HEK293 (cell line): ENCODE results near the gene BDKRB2.

ENCODE experiments used
- CTCF ChIA-PET: fragments of 350-600 bp; formaldehyde crosslinking; extraction: SDS; loops from one replicate; lab custom pipeline; 2021; ENCODE audit warnings: antibody characterized with exemption; lab: Yijun Ruan, JAX
- POLR2A ChIA-PET: fragments of 300-600 bp; formaldehyde crosslinking; extraction: SDS; loops from one replicate; lab custom pipeline; 2020; ENCODE audit warnings: antibody characterized with exemption, inconsistent platforms; lab: Yijun Ruan, JAX
- H3K27ac ChIP-seq: fragments of 200-500 bp; sonication (Bioruptor generic); 2 replicates; pipeline ENCODE4 v1.5.1; 2014; ENCODE audit warnings: low read depth, low read length, control low read depth, inconsistent platforms; ENCODE audit errors: extremely low read depth
- H3K36me3 ChIP-seq, 2 experiments: fragments of 200-500 bp in 1 of 2; sonication (Bioruptor generic) in 1 of 2; 1 replicate in 1 of 2; 2 replicates in 1 of 2; pipeline ENCODE4 v1.5.1; 2014 to 2017; ENCODE audit warnings: inconsistent platforms in 2 of 2, low read length in 2 of 2; ENCODE audit not compliant: control insufficient read depth in 2 of 2, insufficient read depth in 1 of 2
- H3K4me1 ChIP-seq: fragments of 200-500 bp; sonication (Bioruptor generic); 2 replicates; pipeline ENCODE4 v1.5.1; 2014; ENCODE audit warnings: mild to moderate bottlenecking, low read length, inconsistent platforms; ENCODE audit not compliant: control insufficient read depth, insufficient read depth
- H3K4me3 ChIP-seq: 2 replicates; pipeline ENCODE4 v1.5.1; 2011; ENCODE audit warnings: low read depth, mild to moderate bottlenecking, control low read depth, low read length, moderate library complexity
- H3K9me3 ChIP-seq: fragments of 200-500 bp; sonication (Bioruptor generic); 2 replicates; pipeline ENCODE4 v1.5.1; 2014; ENCODE audit warnings: low read depth, low read length, inconsistent platforms; ENCODE audit not compliant: control insufficient read depth, insufficient read depth
- BCL11B ChIP-seq: fragments of 450-650 bp; formaldehyde crosslinking; IDR thresholded peaks from 2 replicates; pipeline ENCODE4 v1.5.1; 2016; ENCODE audit warnings: low read depth, missing biosample characterization, missing genetic modification characterization
- GLI4 ChIP-seq: fragments of 450-650 bp; formaldehyde crosslinking; IDR thresholded peaks from 2 replicates; pipeline ENCODE4 v1.5.1; 2016; ENCODE audit warnings: missing biosample characterization, missing genetic modification characterization
- KLF1 ChIP-seq: fragments of 450-650 bp; formaldehyde crosslinking; IDR thresholded peaks from 2 replicates; pipeline ENCODE4 v1.5.1; 2016; ENCODE audit warnings: missing biosample characterization, missing genetic modification characterization
- KLF16 ChIP-seq: fragments of 450-650 bp; formaldehyde crosslinking; IDR thresholded peaks from 2 replicates; pipeline ENCODE4 v1.5.1; 2017; ENCODE audit warnings: missing biosample characterization, missing genetic modification characterization
- MEIS1 ChIP-seq: sonication (generic); formaldehyde crosslinking; IDR thresholded peaks from 2 replicates; pipeline ENCODE4 v1.8.1; 2022; ENCODE audit warnings: missing genetic modification reagents, mild to moderate bottlenecking, borderline replicate concordance
- SCRT2 ChIP-seq: fragments of 450-650 bp; formaldehyde crosslinking; IDR thresholded peaks from 2 replicates; pipeline ENCODE4 v1.5.1; 2016; ENCODE audit warnings: missing biosample characterization, missing genetic modification characterization
- SP7 ChIP-seq: fragments of 450-650 bp; formaldehyde crosslinking; IDR thresholded peaks from 2 replicates; pipeline ENCODE4 v1.5.1; 2016; ENCODE audit warnings: missing biosample characterization, missing genetic modification characterization
- YY2 ChIP-seq: fragments of 450-650 bp; formaldehyde crosslinking; IDR thresholded peaks from 2 replicates; pipeline ENCODE4 v1.5.1; 2016; ENCODE audit warnings: missing biosample characterization, missing genetic modification characterization
- ZBTB48 ChIP-seq: fragments of 450-650 bp; formaldehyde crosslinking; IDR thresholded peaks from 2 replicates; pipeline ENCODE4 v1.5.1; 2016; ENCODE audit warnings: missing biosample characterization, missing genetic modification characterization
- ZBTB8A ChIP-seq: fragments of 450-650 bp; formaldehyde crosslinking; IDR thresholded peaks from 2 replicates; pipeline ENCODE4 v1.5.1; 2016; ENCODE audit warnings: missing biosample characterization, missing genetic modification characterization
- ZFHX2 ChIP-seq: fragments of 450-650 bp; formaldehyde crosslinking; conservative IDR thresholded peaks from 2 replicates; pipeline ENCODE4 v1.5.1; 2016; ENCODE audit warnings: missing biosample characterization, missing genetic modification characterization
- ZFP3 ChIP-seq: fragments of 450-650 bp; formaldehyde crosslinking; IDR thresholded peaks from 2 replicates; pipeline ENCODE4 v1.5.1; 2016; ENCODE audit warnings: low read depth, missing biosample characterization, missing genetic modification characterization
- ZNF146 ChIP-seq: fragments of 450-650 bp; formaldehyde crosslinking; IDR thresholded peaks from 2 replicates; pipeline ENCODE4 v1.5.1; 2016; ENCODE audit warnings: missing biosample characterization, missing genetic modification characterization
- ZNF292 ChIP-seq: fragments of 450-650 bp; formaldehyde crosslinking; IDR thresholded peaks from 2 replicates; pipeline ENCODE4 v1.5.1; 2016; ENCODE audit warnings: low read depth, missing biosample characterization, missing genetic modification characterization, borderline replicate concordance
- ZNF335 ChIP-seq: fragments of 450-650 bp; formaldehyde crosslinking; conservative IDR thresholded peaks from 2 replicates; pipeline ENCODE4 v1.5.1; 2016; ENCODE audit warnings: missing biosample characterization, missing genetic modification characterization
- ZNF350 ChIP-seq: fragments of 450-650 bp; formaldehyde crosslinking; IDR thresholded peaks from 2 replicates; pipeline ENCODE4 v1.5.0; 2017; ENCODE audit warnings: missing biosample characterization, mild to moderate bottlenecking, missing genetic modification characterization
- ZNF37A ChIP-seq: fragments of 450-650 bp; IDR thresholded peaks from 2 replicates; pipeline ENCODE4 v1.5.1; 2018; ENCODE audit warnings: missing biosample characterization, missing genetic modification characterization
- ZNF404 ChIP-seq: fragments of 450-650 bp; formaldehyde crosslinking; IDR thresholded peaks from 2 replicates; pipeline ENCODE4 v1.5.1; 2017; ENCODE audit warnings: missing biosample characterization, missing genetic modification characterization
- ZNF423 ChIP-seq: fragments of 450-650 bp; formaldehyde crosslinking; IDR thresholded peaks from 2 replicates; pipeline ENCODE4 v1.5.1; 2016; ENCODE audit warnings: missing biosample characterization, missing genetic modification characterization
- ZNF521 ChIP-seq: fragments of 450-650 bp; formaldehyde crosslinking; IDR thresholded peaks from 2 replicates; pipeline ENCODE4 v1.5.1; 2017; ENCODE audit warnings: missing biosample characterization, mild to moderate bottlenecking, missing genetic modification characterization
- ZNF529 ChIP-seq: fragments of 450-650 bp; formaldehyde crosslinking; IDR thresholded peaks from 2 replicates; pipeline ENCODE4 v1.5.1; 2017; ENCODE audit warnings: missing genetic modification characterization, missing biosample characterization; ENCODE audit not compliant: insufficient replicate concordance
- ZNF596 ChIP-seq: fragments of 450-650 bp; IDR thresholded peaks from 2 replicates; pipeline ENCODE4 v1.5.0; 2018; ENCODE audit warnings: missing biosample characterization, mild to moderate bottlenecking, missing genetic modification characterization, moderate library complexity
- ZNF600 ChIP-seq: fragments of 450-650 bp; formaldehyde crosslinking; IDR thresholded peaks from 2 replicates; pipeline ENCODE4 v1.5.1; 2016; ENCODE audit warnings: missing biosample characterization, missing genetic modification characterization
- ZNF785 ChIP-seq: fragments of 450-650 bp; formaldehyde crosslinking; IDR thresholded peaks from 2 replicates; pipeline ENCODE4 v1.5.1; 2016; ENCODE audit warnings: missing biosample characterization, missing genetic modification characterization
- TF ChIP-seq, protein P1 (sequence below): fragments of 450-650 bp; formaldehyde crosslinking; IDR thresholded peaks from 2 replicates; pipeline ENCODE4 v1.5.1; 2017; ENCODE audit warnings: missing biosample characterization, missing genetic modification characterization
- TF ChIP-seq, protein P2 (sequence below): fragments of 450-650 bp; formaldehyde crosslinking; IDR thresholded peaks from 2 replicates; pipeline ENCODE4 v1.5.1; 2016; ENCODE audit warnings: missing biosample characterization, missing genetic modification characterization, borderline replicate concordance
- TF ChIP-seq, protein P3 (sequence below): fragments of 450-650 bp; formaldehyde crosslinking; IDR thresholded peaks from 2 replicates; pipeline ENCODE4 v1.5.1; 2017; ENCODE audit warnings: missing biosample characterization, mild to moderate bottlenecking, missing genetic modification characterization, moderate library complexity

BDKRB2 gene

GRCh38 chr14:96207686-96208085, 3.0 kb downstream of the BDKRB2 start:
- no peaks in the 10 kb centered on the region for H3K36me3 ChIP-seq
- H3K4me1 ChIP-seq: no peaks in the 10 kb centered on the region; the same call in 1 of the 2 replicates
- no peak overlapping the region for H3K27ac ChIP-seq
- no peak overlapping the region for H3K4me3 ChIP-seq
- CTCF ChIA-PET: interaction anchor here (1.2 kb wide), 1 partner anchor 107 kb away, joined by 5 read pairs; no protein-coding TSS in a partner anchor
- TF ChIP-seq ZNF350: no peak
- no peak for TF ChIP-seq KLF16
- TF ChIP-seq YY2 (tag by site-specific recombination): no peak
- no peak for TF ChIP-seq MEIS1 (CRISPR knock-in tag)
- no peak for TF ChIP-seq KLF1 (tag by site-specific recombination)
- no peak for TF ChIP-seq GLI4 (tag by site-specific recombination)
- no peak for TF ChIP-seq ZNF521 (tag by site-specific recombination)
- no peak for TF ChIP-seq ZNF335 (tag by site-specific recombination)
- TF ChIP-seq ZNF596 (tag by site-specific recombination): no peak
- TF ChIP-seq, protein P1, sequence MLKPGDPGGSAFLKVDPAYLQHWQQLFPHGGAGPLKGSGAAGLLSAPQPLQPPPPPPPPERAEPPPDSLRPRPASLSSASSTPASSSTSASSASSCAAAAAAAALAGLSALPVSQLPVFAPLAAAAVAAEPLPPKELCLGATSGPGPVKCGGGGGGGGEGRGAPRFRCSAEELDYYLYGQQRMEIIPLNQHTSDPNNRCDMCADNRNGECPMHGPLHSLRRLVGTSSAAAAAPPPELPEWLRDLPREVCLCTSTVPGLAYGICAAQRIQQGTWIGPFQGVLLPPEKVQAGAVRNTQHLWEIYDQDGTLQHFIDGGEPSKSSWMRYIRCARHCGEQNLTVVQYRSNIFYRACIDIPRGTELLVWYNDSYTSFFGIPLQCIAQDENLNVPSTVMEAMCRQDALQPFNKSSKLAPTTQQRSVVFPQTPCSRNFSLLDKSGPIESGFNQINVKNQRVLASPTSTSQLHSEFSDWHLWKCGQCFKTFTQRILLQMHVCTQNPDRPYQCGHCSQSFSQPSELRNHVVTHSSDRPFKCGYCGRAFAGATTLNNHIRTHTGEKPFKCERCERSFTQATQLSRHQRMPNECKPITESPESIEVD (tag by site-specific recombination): no peak
- TF ChIP-seq ZNF146 (tag by site-specific recombination): no peak
- no peak for TF ChIP-seq ZNF423
- no peak for TF ChIP-seq ZNF404
- POLR2A ChIA-PET: no interaction called here
- H3K9me3 ChIP-seq: no peaks in the 10 kb centered on the region

DNA sequence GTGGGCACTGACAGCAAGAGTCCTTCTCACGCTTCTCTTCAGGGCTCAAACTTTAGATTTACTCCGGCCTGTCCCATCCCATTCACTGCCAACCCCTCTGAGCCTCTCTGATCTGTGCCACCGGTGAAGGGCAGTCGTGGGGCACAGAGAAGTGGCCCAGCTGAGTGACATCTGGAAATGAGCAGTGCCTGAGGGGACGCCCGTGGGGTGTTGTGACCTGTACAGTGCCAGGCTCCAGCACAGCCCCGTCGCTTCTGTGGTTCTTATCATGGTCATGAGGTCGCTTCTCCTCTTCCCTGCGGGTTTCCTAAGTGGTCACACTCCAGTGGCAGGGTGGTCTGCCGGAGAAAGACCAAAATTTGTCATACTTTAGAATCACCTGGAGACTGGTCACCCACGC, 4.1 kb downstream of the BDKRB2 start:
- POLR2A ChIA-PET: no interaction called here
- TF ChIP-seq ZNF37A (tag by site-specific recombination) (no peak), ZNF785 (tag by site-specific recombination) (no peak), SCRT2 (tag by site-specific recombination) (no peak), ZFHX2 (tag by site-specific recombination) (no peak), ZBTB8A (tag by site-specific recombination) (no peak), BCL11B (tag by site-specific recombination) (no peak), ZNF600 (no peak), SP7 (tag by site-specific recombination) (no peak), ZFP3 (tag by site-specific recombination) (no peak), YY2 (tag by site-specific recombination) (no peak), ZNF521 (tag by site-specific recombination) (no peak), ZBTB48 (tag by site-specific recombination) (no peak), ZNF292 (tag by site-specific recombination) (no peak), ZNF529 (tag by site-specific recombination) (no peak)
- TF ChIP-seq, protein P2, sequence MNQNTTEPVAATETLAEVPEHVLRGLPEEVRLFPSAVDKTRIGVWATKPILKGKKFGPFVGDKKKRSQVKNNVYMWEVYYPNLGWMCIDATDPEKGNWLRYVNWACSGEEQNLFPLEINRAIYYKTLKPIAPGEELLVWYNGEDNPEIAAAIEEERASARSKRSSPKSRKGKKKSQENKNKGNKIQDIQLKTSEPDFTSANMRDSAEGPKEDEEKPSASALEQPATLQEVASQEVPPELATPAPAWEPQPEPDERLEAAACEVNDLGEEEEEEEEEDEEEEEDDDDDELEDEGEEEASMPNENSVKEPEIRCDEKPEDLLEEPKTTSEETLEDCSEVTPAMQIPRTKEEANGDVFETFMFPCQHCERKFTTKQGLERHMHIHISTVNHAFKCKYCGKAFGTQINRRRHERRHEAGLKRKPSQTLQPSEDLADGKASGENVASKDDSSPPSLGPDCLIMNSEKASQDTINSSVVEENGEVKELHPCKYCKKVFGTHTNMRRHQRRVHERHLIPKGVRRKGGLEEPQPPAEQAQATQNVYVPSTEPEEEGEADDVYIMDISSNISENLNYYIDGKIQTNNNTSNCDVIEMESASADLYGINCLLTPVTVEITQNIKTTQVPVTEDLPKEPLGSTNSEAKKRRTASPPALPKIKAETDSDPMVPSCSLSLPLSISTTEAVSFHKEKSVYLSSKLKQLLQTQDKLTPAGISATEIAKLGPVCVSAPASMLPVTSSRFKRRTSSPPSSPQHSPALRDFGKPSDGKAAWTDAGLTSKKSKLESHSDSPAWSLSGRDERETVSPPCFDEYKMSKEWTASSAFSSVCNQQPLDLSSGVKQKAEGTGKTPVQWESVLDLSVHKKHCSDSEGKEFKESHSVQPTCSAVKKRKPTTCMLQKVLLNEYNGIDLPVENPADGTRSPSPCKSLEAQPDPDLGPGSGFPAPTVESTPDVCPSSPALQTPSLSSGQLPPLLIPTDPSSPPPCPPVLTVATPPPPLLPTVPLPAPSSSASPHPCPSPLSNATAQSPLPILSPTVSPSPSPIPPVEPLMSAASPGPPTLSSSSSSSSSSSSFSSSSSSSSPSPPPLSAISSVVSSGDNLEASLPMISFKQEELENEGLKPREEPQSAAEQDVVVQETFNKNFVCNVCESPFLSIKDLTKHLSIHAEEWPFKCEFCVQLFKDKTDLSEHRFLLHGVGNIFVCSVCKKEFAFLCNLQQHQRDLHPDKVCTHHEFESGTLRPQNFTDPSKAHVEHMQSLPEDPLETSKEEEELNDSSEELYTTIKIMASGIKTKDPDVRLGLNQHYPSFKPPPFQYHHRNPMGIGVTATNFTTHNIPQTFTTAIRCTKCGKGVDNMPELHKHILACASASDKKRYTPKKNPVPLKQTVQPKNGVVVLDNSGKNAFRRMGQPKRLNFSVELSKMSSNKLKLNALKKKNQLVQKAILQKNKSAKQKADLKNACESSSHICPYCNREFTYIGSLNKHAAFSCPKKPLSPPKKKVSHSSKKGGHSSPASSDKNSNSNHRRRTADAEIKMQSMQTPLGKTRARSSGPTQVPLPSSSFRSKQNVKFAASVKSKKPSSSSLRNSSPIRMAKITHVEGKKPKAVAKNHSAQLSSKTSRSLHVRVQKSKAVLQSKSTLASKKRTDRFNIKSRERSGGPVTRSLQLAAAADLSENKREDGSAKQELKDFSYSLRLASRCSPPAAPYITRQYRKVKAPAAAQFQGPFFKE (tag by site-specific recombination): no peak
- TF ChIP-seq, protein P3, sequence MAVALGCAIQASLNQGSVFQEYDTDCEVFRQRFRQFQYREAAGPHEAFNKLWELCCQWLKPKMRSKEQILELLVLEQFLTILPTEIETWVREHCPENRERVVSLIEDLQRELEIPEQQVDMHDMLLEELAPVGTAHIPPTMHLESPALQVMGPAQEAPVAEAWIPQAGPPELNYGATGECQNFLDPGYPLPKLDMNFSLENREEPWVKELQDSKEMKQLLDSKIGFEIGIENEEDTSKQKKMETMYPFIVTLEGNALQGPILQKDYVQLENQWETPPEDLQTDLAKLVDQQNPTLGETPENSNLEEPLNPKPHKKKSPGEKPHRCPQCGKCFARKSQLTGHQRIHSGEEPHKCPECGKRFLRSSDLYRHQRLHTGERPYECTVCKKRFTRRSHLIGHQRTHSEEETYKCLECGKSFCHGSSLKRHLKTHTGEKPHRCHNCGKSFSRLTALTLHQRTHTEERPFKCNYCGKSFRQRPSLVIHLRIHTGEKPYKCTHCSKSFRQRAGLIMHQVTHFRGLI: no peak
- TF ChIP-seq, protein P1 (tag by site-specific recombination): no peak

More for the DNA sequence above, 4.1 kb downstream of the BDKRB2 start:
- no peak overlapping the region for H3K27ac ChIP-seq
- no peaks in the 10 kb centered on the region for H3K9me3 ChIP-seq
- no peaks in the 10 kb centered on the region; the same call in 1 of the 2 replicates for H3K4me1 ChIP-seq
- H3K4me3 ChIP-seq: no peak overlapping the region
- no peaks in the 10 kb centered on the region for H3K36me3 ChIP-seq
- CTCF ChIA-PET: interaction anchor here (1.2 kb wide), 1 partner anchor 108 kb away, joined by 5 read pairs; no protein-coding TSS in a partner anchor
